Measurements from ENCODE around the gene CDH24. TPM values are rescaled to one million over a fixed set of nuclear protein-coding genes. Genes with fewer than 3 reads are reported as not detected.

Gene CDH24, protein sequence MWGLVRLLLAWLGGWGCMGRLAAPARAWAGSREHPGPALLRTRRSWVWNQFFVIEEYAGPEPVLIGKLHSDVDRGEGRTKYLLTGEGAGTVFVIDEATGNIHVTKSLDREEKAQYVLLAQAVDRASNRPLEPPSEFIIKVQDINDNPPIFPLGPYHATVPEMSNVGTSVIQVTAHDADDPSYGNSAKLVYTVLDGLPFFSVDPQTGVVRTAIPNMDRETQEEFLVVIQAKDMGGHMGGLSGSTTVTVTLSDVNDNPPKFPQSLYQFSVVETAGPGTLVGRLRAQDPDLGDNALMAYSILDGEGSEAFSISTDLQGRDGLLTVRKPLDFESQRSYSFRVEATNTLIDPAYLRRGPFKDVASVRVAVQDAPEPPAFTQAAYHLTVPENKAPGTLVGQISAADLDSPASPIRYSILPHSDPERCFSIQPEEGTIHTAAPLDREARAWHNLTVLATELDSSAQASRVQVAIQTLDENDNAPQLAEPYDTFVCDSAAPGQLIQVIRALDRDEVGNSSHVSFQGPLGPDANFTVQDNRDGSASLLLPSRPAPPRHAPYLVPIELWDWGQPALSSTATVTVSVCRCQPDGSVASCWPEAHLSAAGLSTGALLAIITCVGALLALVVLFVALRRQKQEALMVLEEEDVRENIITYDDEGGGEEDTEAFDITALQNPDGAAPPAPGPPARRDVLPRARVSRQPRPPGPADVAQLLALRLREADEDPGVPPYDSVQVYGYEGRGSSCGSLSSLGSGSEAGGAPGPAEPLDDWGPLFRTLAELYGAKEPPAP
- total RNA-seq: 4.1 and 4.6 TPM in 2 replicates

DNA sequence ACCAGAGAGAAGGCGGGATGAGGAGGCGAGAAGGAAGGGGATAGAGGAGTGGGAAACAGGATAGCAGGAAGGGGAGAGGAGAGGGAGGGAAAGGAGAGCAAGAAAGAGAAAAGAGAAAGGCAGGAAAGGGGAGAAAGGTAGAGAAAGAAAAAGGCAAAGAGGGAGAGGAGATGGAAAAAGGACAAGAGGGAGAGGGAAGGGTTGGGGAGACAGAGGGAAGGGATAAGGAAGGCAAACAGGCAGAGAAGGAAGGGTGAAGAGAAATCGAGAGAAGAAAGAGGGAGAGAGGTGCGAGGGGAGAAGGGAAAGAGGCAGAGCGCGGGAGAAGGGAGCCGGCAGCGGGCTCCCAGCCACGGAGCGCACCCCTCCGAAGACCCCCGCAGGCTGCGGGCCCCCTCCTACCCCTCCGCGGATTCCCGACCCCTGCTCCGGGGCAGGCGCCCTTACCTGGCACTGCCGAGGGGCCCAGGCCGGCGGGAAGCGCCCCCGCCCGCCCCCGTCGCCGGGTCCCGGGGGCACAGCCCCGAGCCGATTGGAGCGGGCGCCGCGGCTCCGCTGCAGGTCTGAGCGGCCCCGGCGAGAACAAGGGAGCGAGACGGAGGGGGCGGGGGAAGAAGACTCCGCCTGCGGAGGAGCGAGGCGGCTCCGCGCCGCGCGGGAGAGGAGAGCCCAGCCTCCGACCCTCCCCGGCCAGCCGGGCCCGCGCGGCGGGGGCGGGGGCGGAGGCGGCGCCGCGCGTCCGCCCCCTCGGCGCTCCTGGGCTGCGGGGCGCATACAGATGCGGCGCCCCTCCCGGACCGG lies at the start of gene CDH24:
Gene CDH24 (minus strand): TSS at position 565 of the 801 bp plus-strand sequence. CDS start 1,787 bp downstream, outside the sequence.

DNA sequence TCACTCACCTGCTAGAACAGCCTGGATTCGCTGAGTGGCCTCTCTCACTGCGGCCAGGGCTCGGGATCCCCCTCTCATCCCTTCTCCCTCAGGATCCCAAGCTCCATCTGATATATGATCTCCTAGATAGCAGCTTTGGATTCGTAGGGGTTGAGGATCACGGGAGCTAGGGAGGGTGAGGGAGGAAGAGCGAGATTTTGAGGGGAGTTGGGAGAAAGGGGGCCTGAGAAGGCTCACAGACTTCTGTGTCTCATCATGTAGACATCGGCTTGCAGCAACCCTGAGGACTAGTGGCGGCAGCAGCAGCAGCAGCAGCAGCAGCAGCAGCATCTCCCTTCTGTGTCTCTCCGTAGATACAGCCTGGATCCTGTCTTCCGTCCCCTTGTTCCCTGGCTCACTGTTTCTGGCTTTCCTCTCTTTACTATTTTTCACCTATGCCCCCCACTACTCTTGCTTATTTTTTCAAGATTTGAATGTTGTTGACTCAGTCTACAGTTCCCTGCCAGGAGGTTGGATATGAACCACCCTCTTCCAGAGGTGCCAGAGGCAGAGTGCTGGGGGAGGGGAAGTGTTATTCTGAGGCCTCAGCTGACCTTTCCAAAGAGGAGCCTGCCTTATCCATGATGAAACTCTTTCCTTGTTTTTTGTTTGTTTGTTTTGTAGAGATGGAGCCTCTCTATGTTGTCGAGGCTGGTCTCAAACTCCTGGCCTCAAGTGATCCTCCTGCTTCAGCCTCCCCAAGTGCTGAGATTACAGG lies 47.4 kb upstream of the CDH24 start, which contains the start of gene CIROP:
Gene CIROP (minus strand): TSS at position 399 of the 757 bp plus-strand sequence. CDS start 69 bp downstream, at position 330.

DNA sequence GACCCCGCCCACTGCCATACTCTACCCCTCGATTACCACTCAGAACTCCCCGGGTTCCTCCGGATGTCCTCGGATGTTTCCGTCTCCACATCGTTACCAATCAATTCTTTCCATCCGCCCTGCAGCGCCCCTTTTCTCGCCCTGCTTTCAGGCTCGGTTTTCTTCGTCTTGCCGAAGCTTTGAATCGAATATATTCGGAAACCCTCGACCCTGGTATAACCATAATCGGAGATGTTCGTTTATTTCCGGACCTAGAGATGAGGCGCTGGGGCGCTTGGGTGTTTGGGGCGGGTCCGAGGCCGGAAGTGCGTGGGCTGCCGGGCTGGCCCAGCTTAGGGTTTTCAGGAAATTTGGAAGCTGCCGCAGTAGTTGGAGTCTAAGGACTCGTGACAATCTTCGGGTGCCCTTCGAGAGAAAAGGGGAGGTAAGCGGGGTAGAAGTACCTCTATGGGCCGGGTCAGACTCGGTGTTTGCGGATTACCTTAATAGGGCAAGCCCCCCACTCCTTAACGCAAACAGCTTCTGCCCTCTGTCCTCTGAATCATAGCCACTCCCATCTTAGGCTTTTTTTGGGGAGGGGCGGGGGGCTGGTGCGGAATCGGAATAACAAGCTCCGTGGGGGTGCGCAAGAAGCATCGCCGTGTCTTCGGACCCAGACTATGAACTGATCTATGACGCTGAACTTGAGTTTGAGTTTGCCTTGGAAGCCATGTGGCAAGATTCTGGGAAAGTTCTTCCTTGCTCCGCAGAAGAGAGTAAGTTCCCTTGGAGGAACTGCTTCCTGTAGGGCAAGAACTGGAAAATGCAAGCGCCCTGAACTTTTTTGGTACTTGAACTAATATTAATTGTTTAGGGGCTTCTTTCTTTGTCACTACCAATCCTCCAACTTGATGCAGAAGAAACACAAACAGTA lies 38.1 kb upstream of the CDH24 start, which contains the start of gene C14orf119:
Gene C14orf119 (plus strand): TSS at position 310 of the 913 bp plus-strand sequence. CDS start 2,154 bp downstream, outside the sequence.

DNA sequence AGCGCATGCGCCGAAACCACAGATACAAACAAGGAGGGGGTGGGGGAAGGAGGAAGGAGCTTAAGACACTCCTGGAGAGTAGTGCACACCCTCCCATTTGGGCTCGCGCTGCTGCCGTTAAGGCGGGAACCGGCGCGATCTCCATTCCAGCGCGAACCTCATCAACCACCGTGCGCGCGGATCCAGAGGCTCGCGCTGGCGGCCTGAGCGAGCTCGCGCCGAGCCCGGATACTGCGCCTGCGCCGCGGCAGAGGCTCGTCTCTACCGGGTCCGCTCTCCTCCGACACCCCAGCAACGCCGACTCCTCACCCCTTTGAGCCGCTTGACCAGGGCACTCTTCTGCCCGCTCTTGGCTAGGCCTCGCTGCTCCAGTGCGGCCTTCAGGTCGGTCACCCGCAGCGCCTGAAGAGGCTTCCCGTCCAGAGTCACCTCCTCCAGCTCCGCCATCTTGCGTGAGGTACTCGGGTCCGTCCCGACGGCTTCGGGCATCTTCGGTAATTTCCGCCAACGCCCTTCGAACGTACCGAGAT lies 37.4 kb upstream of the CDH24 start, which contains the start of gene ACIN1:
Gene ACIN1 (minus strand): TSS at position 471 of the 530 bp plus-strand sequence. CDS start 24 bp downstream, at position 447.

DNA sequence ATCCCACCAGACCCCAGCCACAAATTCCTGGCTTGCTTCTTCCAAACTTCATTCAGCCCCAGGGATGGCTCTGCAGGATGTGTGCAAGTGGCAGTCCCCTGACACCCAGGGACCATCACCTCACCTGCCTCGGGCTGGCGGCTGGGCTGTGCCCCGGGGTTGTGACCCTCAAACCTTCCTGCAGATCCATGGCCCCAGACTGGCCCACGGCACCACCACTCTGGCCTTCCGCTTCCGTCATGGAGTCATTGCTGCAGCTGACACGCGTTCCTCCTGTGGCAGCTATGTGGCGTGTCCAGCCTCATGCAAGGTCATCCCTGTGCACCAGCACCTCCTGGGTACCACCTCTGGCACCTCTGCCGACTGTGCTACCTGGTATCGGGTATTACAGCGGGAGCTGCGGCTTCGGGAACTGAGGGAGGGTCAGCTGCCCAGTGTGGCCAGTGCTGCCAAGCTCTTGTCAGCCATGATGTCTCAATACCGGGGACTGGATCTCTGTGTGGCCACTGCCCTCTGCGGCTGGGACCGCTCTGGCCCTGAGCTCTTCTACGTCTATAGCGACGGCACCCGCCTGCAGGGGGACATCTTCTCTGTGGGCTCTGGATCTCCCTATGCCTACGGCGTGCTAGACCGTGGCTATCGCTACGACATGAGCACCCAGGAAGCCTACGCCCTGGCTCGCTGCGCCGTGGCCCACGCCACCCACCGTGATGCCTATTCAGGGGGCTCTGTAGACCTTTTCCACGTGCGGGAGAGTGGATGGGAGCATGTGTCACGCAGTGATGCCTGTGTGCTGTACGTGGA lies 15.0 kb downstream of the CDH24 start, which contains the start of gene PSMB11:
Gene PSMB11 (plus strand): TSS at position 51 of the 804 bp plus-strand sequence. CDS start 14 bp downstream, at position 65.

DNA sequence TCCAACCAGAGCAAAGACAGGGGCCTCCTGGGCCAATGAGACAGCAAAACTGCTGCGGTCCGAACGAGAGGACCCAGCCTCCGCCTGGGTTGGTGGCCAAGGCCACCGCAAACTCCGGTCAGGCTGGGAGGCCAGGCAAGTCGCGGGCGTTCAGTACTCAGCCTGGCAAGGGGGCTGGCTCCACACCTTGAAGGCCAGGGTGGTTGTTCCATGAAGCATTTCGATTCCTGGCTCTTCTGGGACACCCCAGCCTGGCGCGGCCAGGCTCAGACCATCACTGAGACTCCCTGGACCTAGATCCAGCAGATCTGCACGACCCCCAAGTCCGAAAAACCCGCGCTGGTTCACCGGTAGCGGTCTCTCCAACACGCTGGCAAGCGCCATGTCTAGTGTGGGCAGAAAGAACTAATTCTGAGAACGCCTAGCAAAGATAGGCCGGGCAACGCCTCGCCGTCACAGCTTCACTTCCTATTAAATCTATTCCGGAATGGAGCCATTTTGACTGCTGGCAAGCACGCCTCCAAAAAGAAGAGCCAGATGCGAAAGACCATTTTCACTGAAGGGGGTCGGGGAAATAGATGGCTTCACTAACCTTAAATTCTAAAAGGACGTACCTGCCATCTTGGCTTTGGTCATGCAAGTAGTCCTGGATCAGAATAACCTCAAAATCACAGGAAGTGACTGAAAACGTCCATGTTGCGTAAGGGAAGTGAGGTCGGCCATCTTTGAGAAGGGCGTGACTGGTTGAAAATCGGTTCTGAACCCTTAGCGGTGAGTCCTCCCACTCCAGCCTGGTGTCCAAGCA lies 22.6 kb downstream of the CDH24 start, which contains the start of gene PSMB5:
Gene PSMB5 (minus strand): TSS at position 403 of the 805 bp plus-strand sequence. CDS start 19 bp downstream, at position 384.

DNA sequence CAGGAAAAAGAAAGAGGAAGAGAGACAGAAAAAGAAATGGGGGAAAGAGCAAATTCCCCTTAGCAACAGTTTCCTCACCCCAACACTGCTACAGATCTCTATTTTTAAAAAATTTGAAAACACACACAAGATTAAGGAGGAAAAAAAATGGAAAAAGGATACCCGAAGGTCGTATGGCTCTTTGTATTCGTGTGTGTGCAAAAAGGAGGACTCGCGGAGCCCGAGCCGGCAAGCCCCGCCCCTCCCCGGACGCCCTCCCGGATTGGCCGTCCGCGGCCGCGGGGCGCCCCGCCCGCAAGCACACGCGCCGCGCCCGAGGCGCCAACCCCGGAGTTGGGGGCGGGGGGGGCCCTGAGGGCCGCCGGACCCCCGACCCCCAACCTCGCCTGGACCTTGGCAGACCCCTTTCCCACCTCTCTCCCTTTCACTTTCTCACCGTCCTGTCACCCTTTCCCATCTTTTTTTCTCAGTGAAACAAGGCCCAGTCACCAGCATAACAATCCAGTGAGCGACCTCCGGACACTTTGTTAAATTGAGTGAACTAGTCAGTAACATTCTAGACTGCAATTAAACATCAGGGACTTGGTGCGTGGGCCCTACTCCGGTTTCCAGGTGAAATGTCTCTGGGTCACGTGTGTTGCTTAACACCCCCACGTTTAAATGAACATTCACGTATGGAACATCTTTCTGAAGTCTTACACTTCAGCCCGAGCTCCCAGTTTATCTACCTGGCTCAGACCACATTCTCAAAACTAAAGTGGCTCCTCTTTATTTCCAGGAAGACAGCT lies 47.2 kb downstream of the CDH24 start, which contains the start of gene C14orf93:
Gene C14orf93 (minus strand): TSS at position 205 of the 788 bp plus-strand sequence. CDS start 11,120 bp downstream, outside the sequence.

Other genes starting within 250 kb of the CDH24 start
- 4.9 and 6.1 TPM in 2 replicates for gene SLC7A7, start 242.1 kb downstream of the CDH24 start, total RNA-seq
- gene MRPL52, start 227.6 kb downstream of the CDH24 start, total RNA-seq: 24.6 and 26.2 TPM in 2 replicates
- 336 and 393 TPM in 2 replicates for gene MMP14, start 220.9 kb downstream of the CDH24 start, total RNA-seq
- gene LRP10, start 185.8 kb downstream of the CDH24 start, total RNA-seq: 97.4 and 113 TPM in 2 replicates
- gene REM2, start 174.3 kb downstream of the CDH24 start, total RNA-seq: under 0.01 TPM in 1 of 2 replicates, not detected in the other
- gene RBM23, start 138.4 kb downstream of the CDH24 start, total RNA-seq: 89.1 and 179 TPM in 2 replicates
- 42.9 and 45.8 TPM in 2 replicates for gene PRMT5, start 128.1 kb downstream of the CDH24 start, total RNA-seq
- 36.8 and 54.7 TPM in 2 replicates for gene HAUS4, start 100.4 kb downstream of the CDH24 start, total RNA-seq
- 65.6 and 75.0 TPM in 2 replicates for gene AJUBA, start 75.0 kb downstream of the CDH24 start, total RNA-seq
- gene C14orf93, start 47.4 kb downstream of the CDH24 start, total RNA-seq: 9.2 and 12.0 TPM in 2 replicates
- 119 and 140 TPM in 2 replicates for gene PSMB5, start 22.6 kb downstream of the CDH24 start, total RNA-seq
- gene PSMB11, start 15.3 kb downstream of the CDH24 start, total RNA-seq: not detected in 2 replicates
- 103 and 105 TPM in 2 replicates for gene ACIN1, start 37.6 kb upstream of the CDH24 start, total RNA-seq
- 44.0 and 45.7 TPM in 2 replicates for gene C14orf119, start 38.0 kb upstream of the CDH24 start, total RNA-seq
- gene CIROP, start 47.5 kb upstream of the CDH24 start, total RNA-seq: 0.26 TPM in 1 of 2 replicates, not detected in the other
- 0.13 TPM in 1 of 2 replicates, not detected in the other for gene CEBPE, start 61.7 kb upstream of the CDH24 start, total RNA-seq
- 94.3 and 98.6 TPM in 2 replicates for gene SLC7A8, start 126.1 kb upstream of the CDH24 start, total RNA-seq
- not detected in 2 replicates for gene RNF212B, start 180.4 kb upstream of the CDH24 start, total RNA-seq
- gene HOMEZ, start 228.6 kb upstream of the CDH24 start, total RNA-seq: 6.1 and 7.8 TPM in 2 replicates
- 7.2 and 10.8 TPM in 2 replicates for gene PPP1R3E, start 245.3 kb upstream of the CDH24 start, total RNA-seq
- gene BCL2L2, start 249.3 kb upstream of the CDH24 start, total RNA-seq: 17.2 and 17.9 TPM in 2 replicates